Measurements from ENCODE around the gene GLI1.
A peak's percentile ranks its signal among the peaks of the same experiment; 100 is the strongest.

GLI1 gene

DNA sequence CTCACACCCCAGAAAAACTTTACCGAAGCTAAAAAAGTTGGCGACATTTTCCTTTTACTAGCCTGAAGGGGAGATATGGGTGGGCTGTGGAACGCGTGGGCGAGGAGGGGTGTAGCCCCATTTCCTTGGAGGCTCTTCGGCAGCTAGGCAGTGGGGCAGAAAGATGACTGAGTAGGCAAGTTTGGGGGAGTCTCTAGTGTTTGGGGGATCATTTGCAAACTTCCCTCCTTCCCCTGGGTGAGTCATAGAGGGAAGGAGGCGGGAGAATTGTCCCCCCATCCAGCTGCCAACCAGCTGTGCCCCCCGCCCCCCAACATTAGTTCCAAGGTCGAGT is 2.3 kb downstream of the GLI1 start:
- no peak for DNase-seq

DNA sequence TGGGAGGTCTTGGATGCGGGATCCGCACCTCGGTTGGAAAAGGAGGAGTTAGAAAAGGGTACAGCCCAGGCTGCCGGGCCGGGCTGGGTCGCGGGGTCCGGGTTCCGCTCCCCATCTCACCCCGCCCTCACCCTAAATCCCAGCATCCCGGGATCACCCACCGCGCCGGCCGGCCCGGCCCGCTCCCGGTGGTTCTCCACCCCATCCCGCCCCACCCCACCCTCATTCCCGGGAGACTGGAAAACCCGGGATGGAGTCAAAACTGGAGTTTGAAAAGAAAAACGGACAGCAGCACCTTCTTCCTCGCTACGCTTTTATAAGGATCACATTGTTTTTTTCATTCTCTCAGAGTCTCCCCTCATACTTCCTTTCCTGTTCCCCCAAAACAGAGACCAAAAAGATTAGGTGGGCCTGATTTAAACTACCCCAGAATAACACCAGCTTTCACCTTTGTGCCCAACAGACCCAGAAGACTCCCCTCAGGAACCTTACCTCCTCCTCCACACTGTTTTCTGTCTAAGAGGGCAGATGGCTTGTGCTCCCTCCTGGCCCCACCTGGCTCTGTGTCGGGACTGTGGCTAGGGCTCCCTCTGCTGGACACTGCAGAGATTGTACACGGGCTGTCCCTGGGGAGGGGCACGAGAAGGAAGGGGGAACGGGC is 2.8 kb downstream of the GLI1 start:
- DNase-seq = peak; percentile 75

DNA sequence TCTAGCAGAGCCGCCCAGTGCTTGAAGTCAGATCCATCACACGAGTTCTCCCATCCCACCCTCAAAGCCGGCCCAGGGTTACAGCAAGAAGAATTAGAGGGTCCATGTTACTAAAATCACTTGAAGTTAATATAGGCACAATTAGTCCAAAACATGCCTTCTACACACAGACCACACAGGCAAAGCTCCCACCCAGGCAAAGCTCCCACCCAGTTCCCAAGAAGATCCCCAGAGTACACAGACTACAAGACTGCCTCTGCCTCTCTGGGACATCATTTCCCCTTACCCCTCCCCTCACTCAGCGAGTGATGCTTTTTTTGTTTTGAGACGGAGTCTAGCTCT is 3.3 kb downstream of the GLI1 start:
- DNase-seq = no peak

DNA sequence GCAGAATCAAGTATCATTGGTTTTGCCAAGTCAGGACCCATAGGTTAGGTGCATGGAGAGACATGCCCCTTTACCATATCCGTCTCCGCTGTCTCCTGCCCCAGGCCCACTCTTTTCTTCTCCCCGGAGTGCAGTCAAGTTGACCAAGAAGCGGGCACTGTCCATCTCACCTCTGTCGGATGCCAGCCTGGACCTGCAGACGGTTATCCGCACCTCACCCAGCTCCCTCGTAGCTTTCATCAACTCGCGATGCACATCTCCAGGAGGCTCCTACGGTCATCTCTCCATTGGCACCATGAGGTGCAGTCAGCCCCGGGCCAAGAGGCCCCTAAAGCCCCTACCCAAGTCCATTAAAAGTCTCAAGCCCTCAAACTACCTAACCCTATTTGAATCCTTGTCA is 5.0 kb downstream of the GLI1 start:
- DNase-seq = no peak

DNA sequence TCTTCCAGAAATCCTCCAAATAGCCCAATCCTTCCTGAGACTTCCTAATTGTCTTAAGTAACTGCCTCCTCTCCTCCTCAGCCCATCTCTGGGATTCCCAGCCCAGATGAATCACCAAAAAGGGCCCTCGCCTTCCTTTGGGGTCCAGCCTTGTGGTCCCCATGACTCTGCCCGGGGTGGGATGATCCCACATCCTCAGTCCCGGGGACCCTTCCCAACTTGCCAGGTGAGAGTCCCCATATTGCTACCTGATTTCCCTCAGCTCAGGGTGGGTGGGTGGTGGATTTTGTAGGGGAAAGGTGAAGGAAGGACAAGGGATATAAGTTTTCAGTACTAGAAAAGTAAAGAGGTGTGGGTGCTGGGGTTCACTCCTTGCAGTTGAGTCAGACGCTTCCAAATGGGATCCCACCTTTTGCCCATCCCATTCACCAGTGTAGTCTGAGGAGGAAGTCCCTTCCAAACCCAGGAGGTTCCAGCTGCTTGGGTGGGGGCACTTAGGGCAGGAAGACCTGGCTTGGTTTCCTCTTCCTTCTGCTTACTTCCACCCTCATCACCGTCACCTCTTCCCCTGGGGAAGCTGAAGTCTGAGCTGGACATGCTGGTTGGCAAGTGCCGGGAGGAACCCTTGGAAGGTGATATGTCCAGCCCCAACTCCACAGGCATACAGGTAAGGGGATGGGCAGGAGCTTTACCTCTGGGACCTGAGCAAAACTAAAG is 5.6 kb downstream of the GLI1 start:
- no peak for DNase-seq

DNA sequence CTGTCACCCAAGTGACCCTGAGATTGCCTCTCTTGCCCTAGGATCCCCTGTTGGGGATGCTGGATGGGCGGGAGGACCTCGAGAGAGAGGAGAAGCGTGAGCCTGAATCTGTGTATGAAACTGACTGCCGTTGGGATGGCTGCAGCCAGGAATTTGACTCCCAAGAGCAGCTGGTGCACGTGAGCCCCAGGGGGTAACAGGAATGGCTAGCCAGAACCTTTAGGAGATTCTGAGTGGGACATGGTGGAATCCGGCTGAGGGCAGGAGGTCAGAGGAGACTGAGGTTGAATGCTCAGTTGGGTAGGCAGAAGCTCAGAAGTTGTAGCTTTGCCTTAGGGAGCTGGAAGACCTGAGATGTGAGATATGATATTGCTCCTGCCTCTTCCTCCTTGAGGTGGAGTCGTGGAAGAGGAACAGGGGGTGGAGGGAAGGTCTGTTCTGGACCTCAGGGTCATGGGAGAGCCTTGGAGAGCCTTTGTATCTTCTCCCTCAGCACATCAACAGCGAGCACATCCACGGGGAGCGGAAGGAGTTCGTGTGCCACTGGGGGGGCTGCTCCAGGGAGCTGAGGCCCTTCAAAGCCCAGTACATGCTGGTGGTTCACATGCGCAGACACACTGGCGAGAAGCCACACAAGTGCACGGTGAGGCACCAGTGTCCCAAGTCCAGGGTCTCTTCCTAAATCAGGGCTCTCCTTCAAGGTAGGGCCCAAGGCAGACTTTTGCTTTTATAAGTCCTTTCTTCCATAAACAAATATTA is 6.3 kb downstream of the GLI1 start:
- DNase-seq = no peak

DNA sequence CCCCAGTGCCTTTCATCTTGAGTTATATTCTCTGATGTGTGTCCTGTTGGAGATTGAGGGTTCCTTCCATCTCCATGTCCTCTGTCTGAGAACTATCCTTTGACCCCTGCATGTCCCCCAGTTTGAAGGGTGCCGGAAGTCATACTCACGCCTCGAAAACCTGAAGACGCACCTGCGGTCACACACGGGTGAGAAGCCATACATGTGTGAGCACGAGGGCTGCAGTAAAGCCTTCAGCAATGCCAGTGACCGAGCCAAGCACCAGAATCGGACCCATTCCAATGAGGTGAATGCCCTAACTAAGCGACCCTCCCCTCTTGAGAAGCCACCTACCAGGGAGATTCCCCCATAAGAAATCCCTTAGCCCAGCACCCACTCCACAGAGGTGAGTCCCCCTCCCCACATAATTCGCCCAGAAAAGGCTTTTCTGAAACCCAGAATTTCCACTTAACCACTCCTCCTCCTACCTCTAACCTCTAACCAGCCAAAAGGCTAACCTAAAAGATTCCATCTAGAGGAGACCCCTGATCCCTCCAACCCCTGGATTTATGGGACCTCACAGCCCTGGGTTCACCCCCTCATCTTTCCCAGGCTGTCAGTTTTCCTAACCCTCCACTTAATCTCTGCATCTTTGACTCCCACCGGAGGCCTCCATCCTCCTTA is 7.8 kb downstream of the GLI1 start:
- DNase-seq = no peak

DNA sequence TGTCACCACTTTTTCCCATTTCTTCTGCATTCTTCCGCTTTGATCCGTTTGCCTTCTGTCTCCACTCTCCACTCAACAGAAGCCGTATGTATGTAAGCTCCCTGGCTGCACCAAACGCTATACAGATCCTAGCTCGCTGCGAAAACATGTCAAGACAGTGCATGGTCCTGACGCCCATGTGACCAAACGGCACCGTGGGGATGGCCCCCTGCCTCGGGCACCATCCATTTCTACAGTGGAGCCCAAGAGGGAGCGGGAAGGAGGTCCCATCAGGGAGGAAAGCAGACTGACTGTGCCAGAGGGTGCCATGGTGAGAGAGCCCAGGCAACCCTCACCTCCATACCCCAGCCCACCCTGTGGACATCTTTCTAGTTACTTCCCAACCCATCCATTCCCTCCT is 8.3 kb downstream of the GLI1 start:
- no peak for DNase-seq

DNA sequence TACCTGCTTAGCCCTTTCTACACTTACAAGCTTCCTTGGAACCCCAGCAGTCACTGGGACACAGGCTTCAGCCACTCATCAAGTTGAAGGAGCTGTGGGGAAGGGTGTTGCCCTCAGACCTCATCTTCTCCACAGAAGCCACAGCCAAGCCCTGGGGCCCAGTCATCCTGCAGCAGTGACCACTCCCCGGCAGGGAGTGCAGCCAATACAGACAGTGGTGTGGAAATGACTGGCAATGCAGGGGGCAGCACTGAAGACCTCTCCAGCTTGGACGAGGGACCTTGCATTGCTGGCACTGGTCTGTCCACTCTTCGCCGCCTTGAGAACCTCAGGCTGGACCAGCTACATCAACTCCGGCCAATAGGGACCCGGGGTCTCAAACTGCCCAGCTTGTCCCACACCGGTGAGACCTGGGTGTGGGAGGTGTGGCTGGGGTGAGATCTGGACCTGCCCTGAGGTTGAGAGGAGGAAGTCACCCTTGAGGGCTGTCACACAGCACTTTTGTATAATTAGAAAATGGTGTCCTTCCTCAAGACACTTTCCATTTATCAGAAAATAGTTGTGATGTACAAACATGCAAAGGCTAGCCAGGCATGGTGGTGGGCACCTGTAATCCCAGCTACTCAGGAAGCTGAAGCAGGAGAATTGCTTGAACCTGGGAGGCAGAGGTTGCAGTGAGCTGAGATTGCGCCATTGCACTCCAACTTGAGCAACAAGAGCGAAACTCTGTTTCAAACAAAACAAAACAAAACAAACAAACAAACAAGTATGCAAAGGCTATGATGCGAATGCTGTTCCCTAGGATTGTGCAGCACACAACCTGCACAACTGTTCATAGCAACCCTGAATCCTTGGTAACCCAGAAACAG is 9.9 kb downstream of the GLI1 start:
- DNase-seq = no peak

DNA sequence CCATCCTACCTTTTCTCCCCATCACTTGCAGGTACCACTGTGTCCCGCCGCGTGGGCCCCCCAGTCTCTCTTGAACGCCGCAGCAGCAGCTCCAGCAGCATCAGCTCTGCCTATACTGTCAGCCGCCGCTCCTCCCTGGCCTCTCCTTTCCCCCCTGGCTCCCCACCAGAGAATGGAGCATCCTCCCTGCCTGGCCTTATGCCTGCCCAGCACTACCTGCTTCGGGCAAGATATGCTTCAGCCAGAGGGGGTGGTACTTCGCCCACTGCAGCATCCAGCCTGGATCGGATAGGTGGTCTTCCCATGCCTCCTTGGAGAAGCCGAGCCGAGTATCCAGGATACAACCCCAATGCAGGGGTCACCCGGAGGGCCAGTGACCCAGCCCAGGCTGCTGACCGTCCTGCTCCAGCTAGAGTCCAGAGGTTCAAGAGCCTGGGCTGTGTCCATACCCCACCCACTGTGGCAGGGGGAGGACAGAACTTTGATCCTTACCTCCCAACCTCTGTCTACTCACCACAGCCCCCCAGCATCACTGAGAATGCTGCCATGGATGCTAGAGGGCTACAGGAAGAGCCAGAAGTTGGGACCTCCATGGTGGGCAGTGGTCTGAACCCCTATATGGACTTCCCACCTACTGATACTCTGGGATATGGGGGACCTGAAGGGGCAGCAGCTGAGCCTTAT is 10.8 kb downstream of the GLI1 start:
- no peak for DNase-seq

DNA sequence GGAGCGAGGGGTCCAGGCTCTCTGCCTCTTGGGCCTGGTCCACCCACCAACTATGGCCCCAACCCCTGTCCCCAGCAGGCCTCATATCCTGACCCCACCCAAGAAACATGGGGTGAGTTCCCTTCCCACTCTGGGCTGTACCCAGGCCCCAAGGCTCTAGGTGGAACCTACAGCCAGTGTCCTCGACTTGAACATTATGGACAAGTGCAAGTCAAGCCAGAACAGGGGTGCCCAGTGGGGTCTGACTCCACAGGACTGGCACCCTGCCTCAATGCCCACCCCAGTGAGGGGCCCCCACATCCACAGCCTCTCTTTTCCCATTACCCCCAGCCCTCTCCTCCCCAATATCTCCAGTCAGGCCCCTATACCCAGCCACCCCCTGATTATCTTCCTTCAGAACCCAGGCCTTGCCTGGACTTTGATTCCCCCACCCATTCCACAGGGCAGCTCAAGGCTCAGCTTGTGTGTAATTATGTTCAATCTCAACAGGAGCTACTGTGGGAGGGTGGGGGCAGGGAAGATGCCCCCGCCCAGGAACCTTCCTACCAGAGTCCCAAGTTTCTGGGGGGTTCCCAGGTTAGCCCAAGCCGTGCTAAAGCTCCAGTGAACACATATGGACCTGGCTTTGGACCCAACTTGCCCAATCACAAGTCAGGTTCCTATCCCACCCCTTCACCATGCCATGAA is 11.5 kb downstream of the GLI1 start:
- DNase-seq = no peak

DNA sequence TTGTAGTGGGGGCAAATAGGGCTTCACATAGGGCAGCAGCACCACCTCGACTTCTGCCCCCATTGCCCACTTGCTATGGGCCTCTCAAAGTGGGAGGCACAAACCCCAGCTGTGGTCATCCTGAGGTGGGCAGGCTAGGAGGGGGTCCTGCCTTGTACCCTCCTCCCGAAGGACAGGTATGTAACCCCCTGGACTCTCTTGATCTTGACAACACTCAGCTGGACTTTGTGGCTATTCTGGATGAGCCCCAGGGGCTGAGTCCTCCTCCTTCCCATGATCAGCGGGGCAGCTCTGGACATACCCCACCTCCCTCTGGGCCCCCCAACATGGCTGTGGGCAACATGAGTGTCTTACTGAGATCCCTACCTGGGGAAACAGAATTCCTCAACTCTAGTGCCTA is 12.1 kb downstream of the GLI1 start:
- DNase-seq = no peak

DNA sequence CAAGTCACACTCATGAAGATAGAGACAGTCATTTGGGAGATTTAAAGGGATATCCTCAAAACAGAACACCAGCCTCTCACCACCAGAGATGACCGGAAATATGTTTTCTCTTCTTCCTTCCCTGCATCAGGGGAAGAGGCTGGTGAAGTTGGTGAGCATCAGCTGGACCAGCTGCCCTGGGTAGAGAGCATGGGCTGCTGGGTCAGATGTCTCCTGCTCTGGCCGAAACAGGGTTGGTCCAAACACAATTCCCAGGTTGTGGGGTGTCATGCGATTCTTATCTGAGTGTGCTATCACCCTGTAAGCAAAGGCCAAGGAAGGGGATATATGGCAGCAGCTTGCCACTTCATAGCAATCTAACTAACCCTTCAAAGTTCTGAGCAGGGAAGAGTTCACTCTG is 12.8 kb downstream of the GLI1 start:
- DNase-seq = no peak

DNA sequence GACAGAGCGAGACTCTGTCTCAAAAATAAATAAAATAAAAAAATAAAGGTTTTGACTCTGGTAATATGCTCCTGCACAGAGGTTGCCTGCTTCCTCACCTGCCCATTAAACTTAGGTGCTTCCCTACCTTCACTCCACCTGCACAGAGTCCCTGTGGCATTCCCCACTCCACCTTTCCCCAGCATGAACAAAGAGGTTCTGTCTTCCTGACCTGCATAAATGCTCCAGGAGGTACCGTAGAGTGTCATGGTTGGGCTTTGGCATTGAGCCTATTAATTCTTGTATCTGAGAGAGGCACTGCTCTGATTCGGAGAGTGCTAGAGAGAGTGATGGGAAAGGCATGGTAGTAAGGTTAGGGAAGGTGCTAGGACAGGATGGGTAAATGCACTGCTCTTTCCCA is 13.8 kb downstream of the GLI1 start:
- DNase-seq = no peak

DNA sequence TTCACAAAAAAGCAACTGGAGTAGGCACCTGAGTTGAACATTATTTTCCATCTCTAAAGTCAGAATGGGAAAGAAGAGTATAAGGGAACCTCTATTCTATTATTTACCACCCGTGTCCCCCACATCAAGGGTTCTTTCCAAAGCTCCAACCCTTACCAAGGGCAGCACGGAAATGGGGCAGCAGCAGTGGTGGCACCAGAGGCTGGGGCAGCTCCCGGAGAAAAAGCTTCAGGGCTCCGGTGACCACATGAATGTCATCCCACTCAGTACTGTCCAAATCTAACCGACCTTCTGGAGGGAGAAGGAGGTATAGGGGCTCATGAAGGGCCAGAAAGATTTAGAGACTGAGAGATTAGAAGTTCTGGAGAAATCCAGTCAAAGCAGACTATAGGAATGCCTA is 14.3 kb downstream of the GLI1 start:
- no peak for DNase-seq

DNA sequence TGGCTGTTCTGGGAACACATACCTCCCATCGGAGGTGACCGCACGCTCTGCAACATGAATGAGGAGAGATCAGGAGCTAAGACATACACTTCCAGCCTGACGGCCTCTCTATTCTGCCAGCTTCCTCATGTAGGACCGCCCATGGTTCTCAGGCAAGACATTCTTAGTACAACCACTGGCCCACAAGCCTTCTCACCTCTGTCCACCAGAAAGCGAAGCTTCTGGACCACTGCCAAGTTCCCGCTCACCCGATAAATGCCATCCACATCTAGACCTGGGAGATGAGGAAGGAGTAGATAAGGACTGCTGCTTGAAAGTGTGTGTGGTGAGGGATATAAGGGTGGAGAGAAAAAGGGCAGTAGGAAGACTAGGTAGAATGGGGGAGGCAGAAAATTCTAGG is 14.8 kb downstream of the GLI1 start:
- DNase-seq = no peak

DNA sequence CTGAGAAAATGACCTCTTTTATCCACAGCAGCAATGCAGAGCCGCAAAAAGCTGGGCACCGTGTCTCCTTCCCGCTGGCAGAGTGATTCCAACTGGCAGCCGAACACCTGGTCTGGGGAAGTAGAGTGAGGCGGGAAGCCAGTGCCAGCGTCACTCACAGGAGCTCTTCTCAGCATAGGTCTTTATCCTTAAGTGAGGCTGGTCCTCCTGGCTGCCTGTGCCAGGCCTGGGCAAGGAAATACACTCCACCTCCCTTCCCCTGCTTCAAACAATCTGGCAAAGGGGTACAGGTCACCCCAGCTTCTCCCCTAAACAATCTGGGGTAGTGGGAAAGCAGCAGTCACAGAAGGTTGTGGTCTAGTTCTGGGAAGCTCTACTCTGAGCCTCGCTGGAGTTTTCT is 15.3 kb downstream of the GLI1 start:
- DNase-seq = no peak

DNA sequence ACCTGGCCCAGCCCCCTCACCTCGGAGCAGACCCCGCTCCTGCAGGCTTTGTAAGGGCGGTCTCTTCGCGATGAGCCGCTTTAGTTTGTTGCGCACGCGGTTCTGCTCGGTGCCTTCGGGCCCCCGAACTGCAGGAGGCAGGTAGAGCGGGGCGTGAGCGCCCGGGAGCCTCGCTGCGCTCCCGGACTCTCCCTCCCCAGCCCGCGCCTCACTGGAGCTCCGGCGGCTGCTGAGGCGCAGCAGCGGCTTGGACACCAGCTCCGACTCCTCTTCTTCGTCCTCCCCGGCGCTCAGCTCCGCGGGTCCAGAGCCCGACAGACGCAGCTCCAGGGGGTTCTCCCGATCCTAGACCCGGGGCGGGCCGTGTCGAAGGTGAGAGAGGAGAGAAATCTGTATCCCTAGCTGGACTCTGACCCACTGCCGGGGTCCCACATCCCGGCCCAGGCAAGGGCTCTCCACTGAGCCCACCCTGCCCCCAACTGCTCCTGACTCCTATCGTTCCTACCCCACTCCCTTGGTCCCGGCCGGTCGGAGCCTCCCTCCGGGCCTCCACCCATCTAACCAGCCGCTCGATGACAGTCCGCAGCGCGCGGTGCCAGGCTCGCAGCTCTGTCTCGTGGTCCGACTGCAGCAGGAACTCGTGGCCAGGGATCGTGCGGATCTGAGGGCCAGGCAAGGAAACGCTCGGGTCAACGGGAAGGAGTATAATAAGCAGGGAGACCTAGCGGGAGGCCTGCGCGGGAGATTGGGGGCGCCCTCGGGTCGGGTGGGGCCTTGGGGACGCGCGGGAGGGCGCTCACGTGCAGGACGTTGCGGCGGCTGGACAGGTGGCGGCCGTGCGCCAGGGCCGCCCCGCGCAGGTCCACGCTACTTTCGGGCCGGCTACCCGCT is 15.9 kb downstream of the GLI1 start:
- no peak for DNase-seq

DNA sequence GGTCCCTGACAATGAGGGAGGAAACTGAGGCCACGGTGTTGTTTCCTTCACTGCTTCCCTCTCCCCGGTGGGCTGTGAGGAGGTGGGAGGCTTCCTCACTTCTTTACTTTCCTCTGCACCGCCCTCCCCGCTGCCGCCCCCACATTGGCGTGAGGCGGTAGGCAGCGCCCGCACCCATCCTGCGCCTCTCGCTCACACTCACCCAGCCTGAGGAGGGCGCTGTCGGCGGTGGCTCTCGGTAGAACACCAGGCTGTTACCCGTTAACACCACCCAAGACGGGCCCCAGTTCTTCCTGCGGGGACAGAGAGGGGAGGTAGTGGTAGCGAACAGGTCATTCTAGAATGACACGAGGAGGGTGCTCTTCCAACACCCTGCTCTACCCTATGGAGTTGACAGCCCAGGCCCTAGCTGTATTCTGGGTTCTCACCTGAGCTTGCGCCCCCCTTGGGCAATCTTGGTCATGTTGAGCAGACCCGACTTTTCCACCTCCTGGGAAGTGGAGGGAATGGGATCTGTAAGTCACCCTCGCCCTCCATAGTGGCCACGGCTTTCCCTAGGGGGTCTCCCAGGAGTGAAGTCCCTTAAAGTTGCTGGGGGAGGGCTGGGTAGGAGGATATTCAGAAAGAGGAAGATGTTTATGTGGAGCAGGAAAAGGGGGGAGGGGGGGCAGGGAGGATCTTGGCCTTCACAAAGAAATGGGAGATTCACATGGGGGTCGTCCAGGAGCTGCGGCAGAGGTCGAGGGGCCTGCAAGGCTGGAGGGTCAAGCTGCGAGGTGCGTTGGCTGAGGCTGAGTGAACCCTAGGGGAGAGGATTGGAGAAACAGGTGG is 16.8 kb downstream of the GLI1 start:
- no peak for DNase-seq

Data from NCI-H524 treated with DMSO at 0.1 percent for 48 hours (cell line).